ENCODE results near the gene PAPPA. TPM values are rescaled to one million over a fixed set of nuclear protein-coding genes. Genes with fewer than 3 reads are reported as not detected.
A peak's percentile ranks its signal among the peaks of the same experiment; 100 is the strongest.

PAPPA gene
- total RNA-seq, 2 donors from 2014 or later = 0.09 TPM

DNA sequence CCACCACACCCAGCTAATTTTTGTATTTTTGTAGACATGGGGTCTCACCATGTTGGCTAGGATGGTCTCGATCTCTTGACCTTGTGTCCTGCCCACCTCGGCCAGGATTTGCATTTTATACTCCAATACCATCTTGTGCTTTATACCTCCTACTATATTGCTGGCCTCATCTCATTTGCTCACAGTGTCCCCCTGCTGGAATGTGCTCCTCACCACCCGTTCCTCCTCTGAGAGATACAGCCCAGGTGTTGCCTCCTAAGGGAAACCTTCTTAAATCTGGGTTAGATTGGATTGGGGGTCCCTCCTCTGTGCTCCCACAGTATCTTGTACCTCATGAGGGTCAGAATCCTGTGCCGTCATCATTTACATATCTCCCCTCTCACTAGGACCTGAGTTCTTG, 131.7 kb downstream of the PAPPA start:
- Mint-ChIP-seq H3K9me3 (no peaks in the 10 kb centered on the region), H3K27ac (no peak overlapping the region), H3K36me3 (ENCODE audit: low read depth) (no peaks in the 10 kb centered on the region), H3K4me1 (peaks cover 43% of the 10 kb centered on the region), H3K4me3 (no peak overlapping the region), H3K27me3 (ENCODE audit: insufficient read depth) (peaks cover 78% of the 10 kb centered on the region)
- peak; percentile 74 for TF ChIP-seq CTCF (conservative IDR thresholded peaks at IDR 0.05)
- H3K4me1 ChIP-seq (ENCODE audit: control insufficient read depth, insufficient read depth, low read length) = peaks cover 16% of the 10 kb centered on the region
- no peaks in the 10 kb centered on the region for H3K36me3 ChIP-seq (ENCODE audit: control insufficient read depth, insufficient read depth, low read length)
- peak overlapping the region; percentile 56 for H3K4me3 ChIP-seq (ENCODE audit: low read length)
- DNase-seq = peak; percentile 77
- H3K27ac ChIP-seq (ENCODE audit: low read depth, low read length) = no peak overlapping the region
- H3K27me3 ChIP-seq (ENCODE audit: control insufficient read depth, insufficient read depth, low read length, poor library complexity, severe bottlenecking) = peaks cover 86% of the 10 kb centered on the region
- WGBS, 2 experiments (ENCODE audit: insufficient coverage in 1 of 2, insufficient read length in 1 of 2) = 59 to 88% methylated on average over 2 to 4 of the region's 4 CpGs
- no peak overlapping the region for H3K9ac ChIP-seq (ENCODE audit: extremely low read depth, low read length, poor library complexity, severe bottlenecking)
- no peaks in the 10 kb centered on the region for H3K9me3 ChIP-seq (ENCODE audit: control insufficient read depth, low read length)

DNA sequence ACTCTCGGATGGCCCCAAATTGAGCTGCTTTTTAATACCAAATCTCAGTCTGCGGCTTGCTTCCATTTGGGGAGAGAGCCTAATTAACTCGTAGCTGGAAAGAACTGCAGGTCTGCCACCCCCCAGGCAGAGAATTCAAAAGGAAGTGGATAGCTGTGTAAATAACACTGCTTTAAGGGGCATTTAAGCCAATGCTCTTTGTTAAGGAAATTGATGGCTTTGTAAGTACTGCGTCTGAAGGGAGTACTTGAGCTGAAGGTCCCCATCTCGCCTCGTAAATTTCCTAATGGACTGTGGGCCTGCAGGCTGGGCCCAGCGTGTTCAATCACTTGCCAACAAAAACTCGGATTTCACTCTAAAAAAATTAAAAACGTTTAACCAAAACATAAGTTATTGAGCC, 132.7 kb downstream of the PAPPA start:
- peak; percentile 85 for DNase-seq
- Mint-ChIP-seq H3K9me3 (no peaks in the 10 kb centered on the region), H3K36me3 (ENCODE audit: low read depth) (no peaks in the 10 kb centered on the region), H3K27me3 (ENCODE audit: insufficient read depth) (peaks cover 73% of the 10 kb centered on the region), H3K4me1 (peaks cover 42% of the 10 kb centered on the region), H3K4me3 (peak overlapping the region; percentile 27), H3K27ac (no peak overlapping the region)
- TF ChIP-seq CTCF (conservative IDR thresholded peaks at IDR 0.05) = no peak
- H3K27ac ChIP-seq (ENCODE audit: low read depth, low read length) = no peak overlapping the region
- H3K9me3 ChIP-seq (ENCODE audit: control insufficient read depth, low read length) = no peaks in the 10 kb centered on the region
- no peak overlapping the region for H3K9ac ChIP-seq (ENCODE audit: extremely low read depth, low read length, poor library complexity, severe bottlenecking)
- 6 to 9% methylated on average over 6 to 9 of the region's 9 CpGs for WGBS, 2 experiments (ENCODE audit: insufficient coverage in 1 of 2, insufficient read length in 1 of 2)
- peak overlapping the region; percentile 56 for H3K4me3 ChIP-seq (ENCODE audit: low read length)
- no peaks in the 10 kb centered on the region for H3K36me3 ChIP-seq (ENCODE audit: control insufficient read depth, insufficient read depth, low read length)
- peaks cover 83% of the 10 kb centered on the region for H3K27me3 ChIP-seq (ENCODE audit: control insufficient read depth, insufficient read depth, low read length, poor library complexity, severe bottlenecking)
- peaks cover 16% of the 10 kb centered on the region for H3K4me1 ChIP-seq (ENCODE audit: control insufficient read depth, insufficient read depth, low read length)

- Histone ChIP-seq H3K9me3 (ENCODE audit: control insufficient read depth, low read length) (no peaks in the 10 kb centered on the region), H3K9ac (ENCODE audit: extremely low read depth, low read length, poor library complexity, severe bottlenecking) (no peak overlapping the region), H3K4me3 (ENCODE audit: low read length) (no peak overlapping the region), H3K36me3 (ENCODE audit: control insufficient read depth, insufficient read depth, low read length) (no peaks in the 10 kb centered on the region), H3K4me1 (ENCODE audit: control insufficient read depth, insufficient read depth, low read length) (peaks cover 12% of the 10 kb centered on the region), H3K27me3 (ENCODE audit: control insufficient read depth, insufficient read depth, low read length, poor library complexity, severe bottlenecking) (peaks cover 76% of the 10 kb centered on the region), H3K27ac (ENCODE audit: low read depth, low read length) (no peak overlapping the region)
- H3K27me3 Mint-ChIP-seq (ENCODE audit: insufficient read depth) = peaks cover 62% of the 10 kb centered on the region
- no peaks in the 10 kb centered on the region for H3K36me3 Mint-ChIP-seq (ENCODE audit: low read depth)
- no peak overlapping the region for H3K27ac Mint-ChIP-seq
- H3K9me3 Mint-ChIP-seq = no peaks in the 10 kb centered on the region
- no peak for DNase-seq
- H3K4me1 Mint-ChIP-seq = peaks cover 29% of the 10 kb centered on the region
- H3K4me3 Mint-ChIP-seq = no peak overlapping the region
- 93 to 95% methylated on average over 3 to 4 of the region's 4 CpGs for WGBS, 2 experiments (ENCODE audit: insufficient coverage in 1 of 2, insufficient read length in 1 of 2)
- no peak for TF ChIP-seq CTCF (conservative IDR thresholded peaks at IDR 0.05)
These were observed 134.1 kb downstream of the PAPPA start for GRCh38 chr9:116287721-116288120.
